Muscle layer of duodenum (tissue), 2 donors: ENCODE results near the gene ITGB1BP1.

ENCODE experiments used
- H3K27ac ChIP-seq: one replicate; pipeline ENCODE4 v1.7.0; 2013; ENCODE audit warnings: mild to moderate bottlenecking, low read length
- H3K27me3 ChIP-seq: one replicate; pipeline ENCODE4 v1.7.0; 2013; ENCODE audit warnings: low read depth, mild to moderate bottlenecking, control low read depth, low read length
- H3K36me3 ChIP-seq, 2 donors: one replicate each; pipeline ENCODE4 v1.7.0; 2013; ENCODE audit warnings: low read length in 2 of 2, control low read depth in 1 of 2, mild to moderate bottlenecking in 1 of 2; ENCODE audit not compliant: insufficient read depth in 2 of 2, control insufficient read depth in 1 of 2
- H3K4me1 ChIP-seq, 2 donors: one replicate each; pipeline ENCODE4 v1.7.0; 2013; ENCODE audit warnings: low read length in 2 of 2, mild to moderate bottlenecking in 2 of 2, control low read depth in 1 of 2, moderate library complexity in 1 of 2; ENCODE audit not compliant: insufficient read depth in 2 of 2, control insufficient read depth in 1 of 2
- H3K4me3 ChIP-seq, 2 donors: one replicate each; pipeline ENCODE4 v1.7.0; 2013; ENCODE audit warnings: low read length in 2 of 2, low read depth in 1 of 2, mild to moderate bottlenecking in 1 of 2
- H3K9me3 ChIP-seq, 2 donors: one replicate each; pipeline ENCODE4 v1.7.0; 2013; ENCODE audit warnings: low read length in 2 of 2, control low read depth in 1 of 2, mild to moderate bottlenecking in 1 of 2; ENCODE audit not compliant: control insufficient read depth in 1 of 2
- donor health status: healthy.

ITGB1BP1 gene

GRCh38 chr2:9423100-9423921 lies at the start of gene ITGB1BP1, which contains the start of gene CPSF3:
ITGB1BP1 (minus strand) TSS chr2:9423528; CDS start chr2:9418697, 4,831 bp downstream.
CPSF3 (plus strand) TSS chr2:9423654; CDS start chr2:9423774, 120 bp downstream.
- Histone ChIP-seq H3K9me3 (no peaks in the 10 kb centered on the region), H3K4me1 (peaks cover 11 to 34% of the 10 kb centered on the region in 2 donors), H3K36me3 (no peaks in the 10 kb centered on the region), H3K27ac (peak within 1 kb of the TSS; percentile 86), H3K4me3 (peak within 1 kb of the TSS; percentile 82 to 88), H3K27me3 (no peaks in the 10 kb centered on the region)

GRCh38 chr2:9472511-9472910 lies 49.2 kb upstream of the ITGB1BP1 start:
- Histone ChIP-seq H3K9me3 (no peaks in the 10 kb centered on the region), H3K27me3 (no peaks in the 10 kb centered on the region), H3K4me1 (peaks cover 0 to 16% of the 10 kb centered on the region in 2 donors), H3K36me3 (peaks cover 8 to 10% of the 10 kb centered on the region in 2 donors), H3K27ac (no peak overlapping the region), H3K4me3 (no peak overlapping the region)

GRCh38 chr2:9471206-9471605 lies 47.9 kb upstream of the ITGB1BP1 start:
- peaks cover 8 to 13% of the 10 kb centered on the region in 2 donors for H3K36me3 ChIP-seq

GRCh38 chr2:9467687-9468086 lies 44.4 kb upstream of the ITGB1BP1 start:
- Histone ChIP-seq H3K27ac (no peak overlapping the region), H3K36me3 (peaks cover 12 to 18% of the 10 kb centered on the region in 2 donors), H3K27me3 (no peaks in the 10 kb centered on the region), H3K4me3 (no peak overlapping the region), H3K9me3 (no peaks in the 10 kb centered on the region), H3K4me1 (peaks cover 0 to 3% of the 10 kb centered on the region in 2 donors)

More at GRCh38 chr2:9471206-9471605, 47.9 kb upstream of the ITGB1BP1 start:
- Histone ChIP-seq H3K4me1 (peaks cover 0 to 12% of the 10 kb centered on the region in 2 donors), H3K27me3 (no peaks in the 10 kb centered on the region), H3K9me3 (no peaks in the 10 kb centered on the region), H3K4me3 (no peak overlapping the region), H3K27ac (no peak overlapping the region)

GRCh38 chr2:9466147-9466683 lies 42.9 kb upstream of the ITGB1BP1 start:
- peaks cover 0 to 3% of the 10 kb centered on the region in 2 donors for H3K4me1 ChIP-seq
- no peaks in the 10 kb centered on the region for H3K9me3 ChIP-seq
- no peaks in the 10 kb centered on the region for H3K27me3 ChIP-seq
- H3K27ac ChIP-seq, result no peak overlapping the region
- peaks cover 9 to 14% of the 10 kb centered on the region in 2 donors for H3K36me3 ChIP-seq
- no peak overlapping the region for H3K4me3 ChIP-seq

GRCh38 chr2:9465170-9465569 lies 41.8 kb upstream of the ITGB1BP1 start:
- no peak overlapping the region for H3K27ac ChIP-seq
- H3K4me3 ChIP-seq, result no peak overlapping the region
- H3K27me3 ChIP-seq, result no peaks in the 10 kb centered on the region
- H3K4me1 ChIP-seq, result peaks cover 0 to 3% of the 10 kb centered on the region in 2 donors
- no peaks in the 10 kb centered on the region for H3K9me3 ChIP-seq
- H3K36me3 ChIP-seq, result peaks cover 14 to 17% of the 10 kb centered on the region in 2 donors

- peaks cover 17 to 18% of the 10 kb centered on the region in 2 donors for H3K36me3 ChIP-seq
Observed at GRCh38 chr2:9463698-9464034, 40.3 kb upstream of the ITGB1BP1 start.

GRCh38 chr2:9462886-9463697 lies 39.8 kb upstream of the ITGB1BP1 start:
- H3K27me3 ChIP-seq, result no peaks in the 10 kb centered on the region
- H3K4me1 ChIP-seq, result peaks cover 0 to 3% of the 10 kb centered on the region in 2 donors
- H3K36me3 ChIP-seq, result peaks cover 17 to 18% of the 10 kb centered on the region in 2 donors
- no peak overlapping the region for H3K27ac ChIP-seq
- no peak overlapping the region for H3K4me3 ChIP-seq
- H3K9me3 ChIP-seq, result no peaks in the 10 kb centered on the region

More at GRCh38 chr2:9463698-9464034, 40.3 kb upstream of the ITGB1BP1 start:
- Histone ChIP-seq H3K4me3 (no peak overlapping the region), H3K4me1 (peaks cover 0 to 3% of the 10 kb centered on the region in 2 donors), H3K27me3 (no peaks in the 10 kb centered on the region), H3K27ac (no peak overlapping the region), H3K9me3 (no peaks in the 10 kb centered on the region)

- no peaks in the 10 kb centered on the region for H3K9me3 ChIP-seq
- H3K4me3 ChIP-seq, result no peak overlapping the region
- no peaks in the 10 kb centered on the region for H3K27me3 ChIP-seq
- H3K27ac ChIP-seq, result no peak overlapping the region
- H3K36me3 ChIP-seq, result peaks cover 15 to 16% of the 10 kb centered on the region in 2 donors
- peaks cover 0 to 3% of the 10 kb centered on the region in 2 donors for H3K4me1 ChIP-seq
Observed at GRCh38 chr2:9462313-9462712, 39.0 kb upstream of the ITGB1BP1 start.

GRCh38 chr2:9461079-9461478 lies 37.8 kb upstream of the ITGB1BP1 start:
- Histone ChIP-seq H3K27me3 (no peaks in the 10 kb centered on the region), H3K36me3 (peaks cover 19 to 21% of the 10 kb centered on the region in 2 donors), H3K27ac (no peak overlapping the region), H3K4me3 (no peak overlapping the region), H3K4me1 (peaks cover 0 to 3% of the 10 kb centered on the region in 2 donors), H3K9me3 (no peaks in the 10 kb centered on the region)
